Erythroblast (primary cell): Measurements from ENCODE around the gene EN2.

Experiments
- GATA1 ChIP-seq: IDR thresholded peaks from 2 replicates; pipeline ENCODE4 v1.6.1; 2011; ENCODE audit warnings: low read depth, mild to moderate bottlenecking, control low read depth, low read length, moderate library complexity
- POLR2A ChIP-seq: IDR thresholded peaks from 2 replicates; pipeline ENCODE4 v1.6.1; 2011; ENCODE audit warnings: mild to moderate bottlenecking, low read length

DNA sequence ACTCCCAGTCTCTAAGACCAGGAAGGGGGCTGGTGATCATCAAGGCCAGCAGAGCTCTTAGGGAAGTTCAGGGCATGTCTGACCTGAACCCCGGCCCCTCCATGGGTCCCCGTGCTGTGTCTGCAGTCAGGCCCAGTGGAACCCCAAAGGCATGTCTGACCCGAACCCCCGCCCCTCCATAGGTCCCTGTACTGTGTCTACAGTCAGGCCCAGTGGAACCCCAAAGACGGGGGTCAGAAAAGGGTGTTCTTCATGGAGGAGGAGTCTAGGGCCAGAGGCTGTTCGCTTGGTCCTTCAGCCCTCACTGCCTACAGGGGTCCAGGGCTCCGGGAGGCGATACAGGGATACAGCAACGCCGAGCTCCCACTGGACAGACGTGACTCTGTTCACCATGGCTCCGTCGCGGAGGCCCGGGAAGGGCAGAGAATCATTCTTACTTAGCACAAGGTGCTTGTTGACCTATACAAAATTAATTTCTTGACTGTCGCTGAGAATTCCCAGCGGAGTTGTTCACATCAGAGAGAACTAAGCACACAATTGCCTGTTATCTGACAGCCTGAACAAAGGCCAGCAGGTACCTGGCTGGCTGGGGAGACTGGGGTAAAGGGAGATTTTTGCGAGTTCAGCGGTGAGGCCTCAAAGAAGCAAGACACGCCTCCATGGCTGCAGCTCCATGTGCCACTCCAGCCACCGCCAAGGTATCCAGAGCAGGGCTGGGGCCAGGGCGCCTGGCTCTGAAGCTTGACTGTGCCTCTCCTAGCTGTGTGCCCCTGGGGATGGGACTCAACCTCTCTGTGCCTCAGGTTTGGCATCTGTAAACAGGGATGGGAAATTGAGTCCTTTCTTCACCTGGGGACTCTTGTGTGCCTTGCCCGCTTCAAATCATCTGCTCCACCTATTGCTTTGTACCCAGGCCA lies 26.8 kb downstream of the EN2 start:
- TF ChIP-seq POLR2A (no peak), GATA1 (no peak)
